Type B pancreatic cell (in vitro differentiated cells): ENCODE data around the gene COL15A1. TPM values are rescaled to one million over a fixed set of nuclear protein-coding genes. Genes with fewer than 3 reads are reported as not detected.
"Not testable (repeated sequence)": the region's sequence is repeated elsewhere in the genome, so short reads cannot be mapped to it uniquely, and the experiment has no call there.

Experiments used
- DNase-seq: peaks from one replicate; pipeline ENCODE4 v3.0.0; 2021; ENCODE audit warnings: mixed read lengths; ENCODE audit not compliant: unreplicated experiment; ENCODE audit errors: extremely low spot score
- H3K27ac Mint-ChIP-seq: 2 replicates; pipeline ENCODE4 v1.8.0; 2021; ENCODE audit warnings: mild to moderate bottlenecking, mixed read lengths
- H3K27me3 Mint-ChIP-seq: 2 replicates; pipeline ENCODE4 v1.8.0; 2021; ENCODE audit warnings: mixed read lengths
- H3K36me3 Mint-ChIP-seq: 2 replicates; pipeline ENCODE4 v1.8.0; 2021; ENCODE audit warnings: mixed read lengths
- H3K4me1 Mint-ChIP-seq: one replicate; pipeline ENCODE4 v1.8.0; 2021; ENCODE audit warnings: mixed read lengths; ENCODE audit not compliant: unreplicated experiment
- H3K4me3 Mint-ChIP-seq: 2 replicates; pipeline ENCODE4 v1.8.0; 2021; ENCODE audit warnings: mild to moderate bottlenecking, mixed read lengths
- H3K9me3 Mint-ChIP-seq: 2 replicates; pipeline ENCODE4 v1.8.0; 2021; ENCODE audit warnings: mixed read lengths
- CTCF ChIP-seq: fragments of 200-600 bp; sonication (generic); conservative IDR thresholded peaks from 2 replicates; pipeline ENCODE4 v1.5.0; 2021; ENCODE audit warnings: antibody characterized with exemption, mild to moderate bottlenecking
- total RNA-seq: library from RNA; stranded (reverse); gene quantifications from 2 replicates; pipeline ENCODE4 v1.2.1, GENCODE V29; 2021; ENCODE audit warnings: low replicate concordance

The COL15A1 gene
- total RNA-seq, 1 donor from 2014 or later = 0.68 TPM

GRCh38 chr9:99096409-99096808 is 152.7 kb downstream of the COL15A1 start:
- no peak for TF ChIP-seq CTCF
- Mint-ChIP-seq H3K9me3 (peaks cover 5% of the 10 kb centered on the region), H3K4me3 (no peak overlapping the region)

GRCh38 chr9:99099806-99100585 is 156.3 kb downstream of the COL15A1 start:
- H3K9me3 Mint-ChIP-seq, H3K27me3 Mint-ChIP-seq, H3K27ac Mint-ChIP-seq, H3K36me3 Mint-ChIP-seq, H3K4me3 Mint-ChIP-seq, DNase-seq: not testable (repeated sequence)
- peaks cover 26% of the 10 kb centered on the region for H3K4me1 Mint-ChIP-seq

More at GRCh38 chr9:99096409-99096808, 152.7 kb downstream of the COL15A1 start:
- DNase-seq = no peak
- peaks cover 6% of the 10 kb centered on the region for H3K27me3 Mint-ChIP-seq
- H3K36me3 Mint-ChIP-seq = no peaks in the 10 kb centered on the region
- no peak overlapping the region for H3K27ac Mint-ChIP-seq
- peaks cover 8% of the 10 kb centered on the region for H3K4me1 Mint-ChIP-seq

GRCh38 chr9:99101271-99101670 is 157.6 kb downstream of the COL15A1 start:
- TF ChIP-seq CTCF = no peak
- DNase-seq = no peak

GRCh38 chr9:99101812-99102211 is 158.1 kb downstream of the COL15A1 start:
- Mint-ChIP-seq H3K27ac (no peak overlapping the region), H3K9me3 (peaks cover 5% of the 10 kb centered on the region), H3K36me3 (no peaks in the 10 kb centered on the region), H3K4me3 (no peak overlapping the region), H3K27me3 (peaks cover under 1% of the 10 kb centered on the region), H3K4me1 (peaks cover 27% of the 10 kb centered on the region)
- no peak for TF ChIP-seq CTCF
- DNase-seq = no peak

More at GRCh38 chr9:99101271-99101670, 157.6 kb downstream of the COL15A1 start:
- Mint-ChIP-seq H3K36me3 (no peaks in the 10 kb centered on the region), H3K4me1 (peaks cover 29% of the 10 kb centered on the region), H3K27ac (no peak overlapping the region), H3K9me3 (peaks cover 5% of the 10 kb centered on the region), H3K4me3 (no peak overlapping the region), H3K27me3 (peaks cover 6% of the 10 kb centered on the region)

- peak overlapping the region; percentile 90 for H3K27ac Mint-ChIP-seq
These were observed 159.6 kb downstream of the COL15A1 start for GRCh38 chr9:99103054-99103895.

More at GRCh38 chr9:99103054-99103895, 159.6 kb downstream of the COL15A1 start:
- DNase-seq = no peak
- H3K4me1 Mint-ChIP-seq = peaks cover 36% of the 10 kb centered on the region
- H3K36me3 Mint-ChIP-seq = no peaks in the 10 kb centered on the region
- TF ChIP-seq CTCF = no peak
- H3K27me3 Mint-ChIP-seq = no peaks in the 10 kb centered on the region
- peak overlapping the region; percentile 94 for H3K4me3 Mint-ChIP-seq
- peaks cover 5% of the 10 kb centered on the region for H3K9me3 Mint-ChIP-seq
